ENCODE measurements around the gene ORM2.
"Not testable (repeated sequence)": the region's sequence is repeated elsewhere in the genome, so short reads cannot be mapped to it uniquely, and the experiment has no call there.

Gene ORM2

DNA sequence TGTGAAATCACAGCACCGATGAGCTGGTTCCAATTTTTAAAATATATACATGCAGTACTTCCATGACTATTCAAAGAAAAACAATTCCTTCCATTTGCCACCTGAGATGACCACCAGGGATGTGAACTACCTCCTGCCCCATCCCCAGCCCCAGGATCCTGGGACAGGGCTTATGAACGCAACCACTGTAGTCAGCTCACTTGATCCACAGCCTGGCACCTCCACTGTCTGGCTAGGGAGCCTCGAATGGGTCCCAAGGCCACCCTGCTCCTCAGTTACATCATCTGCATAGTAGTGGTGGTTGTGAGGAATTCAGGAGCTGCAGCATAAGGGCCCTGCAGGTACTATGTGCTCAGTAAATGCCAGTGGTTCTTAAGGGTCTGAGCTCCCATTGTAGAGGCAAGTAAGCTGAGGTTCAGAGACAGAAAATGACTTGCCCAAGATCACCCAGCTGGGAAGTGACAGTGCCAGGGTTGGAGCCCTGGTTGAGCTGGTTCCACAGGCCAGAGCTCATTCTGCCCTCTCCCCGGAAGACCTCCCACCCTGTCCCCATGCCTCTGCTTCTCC, 2.9 kb downstream of the ORM2 start:
- DNase-seq: not testable (repeated sequence)

- DNase-seq: not testable (repeated sequence)
Observed at GRCh38 chr9:114333718-114334117, 4.0 kb downstream of the ORM2 start.

DNA sequence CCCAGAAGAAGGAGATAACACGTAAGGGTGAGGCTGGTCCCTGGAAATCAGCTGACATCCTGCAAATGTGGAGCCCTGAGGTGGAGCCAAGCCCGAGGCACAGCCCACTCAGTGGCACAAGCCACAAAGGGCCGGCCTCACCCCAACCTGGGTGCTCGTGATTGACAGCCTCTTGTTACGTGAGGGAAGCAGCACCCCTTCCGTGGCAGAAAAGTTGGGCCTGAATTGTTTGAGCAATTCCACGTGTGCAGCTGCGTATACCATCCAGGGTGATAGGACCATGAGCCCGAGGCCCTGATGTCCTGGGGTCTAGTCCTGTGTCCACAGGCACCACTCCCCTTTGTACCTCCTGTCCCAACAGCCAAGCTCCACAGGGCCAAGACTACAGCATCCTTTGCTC, 4.8 kb downstream of the ORM2 start:
- no peak for DNase-seq

- no peak for DNase-seq
Observed at GRCh38 chr9:114335745-114336144, 6.1 kb downstream of the ORM2 start.

- no peak for DNase-seq
Observed at GRCh38 chr9:114336157-114336556, 6.5 kb downstream of the ORM2 start.

GRCh38 chr9:114336699-114337395, 7.2 kb downstream of the ORM2 start:
- DNase-seq: no peak

DNA sequence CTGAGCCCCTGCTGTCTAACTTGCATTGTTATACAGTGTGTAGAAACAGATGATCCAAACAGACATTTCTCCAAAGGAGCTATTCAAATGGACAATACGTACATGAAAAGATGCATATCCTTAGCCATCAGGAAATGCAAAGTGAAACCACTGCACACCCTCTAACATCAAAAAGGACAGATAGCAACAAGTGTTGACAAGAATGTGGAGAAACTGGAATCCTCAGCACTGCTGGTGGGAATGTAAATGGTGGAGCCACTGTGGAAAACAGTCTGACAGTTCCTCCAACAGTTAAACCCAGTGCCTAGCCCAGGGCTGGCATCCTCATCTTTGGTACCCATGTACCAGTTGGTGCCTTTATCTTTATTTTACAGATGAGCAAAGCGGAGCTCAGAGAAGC, 8.5 kb downstream of the ORM2 start:
- no peak for DNase-seq

GRCh38 chr9:114339130-114339908, 9.7 kb downstream of the ORM2 start:
- DNase-seq: peak; percentile 87

GRCh38 chr9:114341152-114341830, 11.6 kb downstream of the ORM2 start:
- DNase-seq: no peak

DNA sequence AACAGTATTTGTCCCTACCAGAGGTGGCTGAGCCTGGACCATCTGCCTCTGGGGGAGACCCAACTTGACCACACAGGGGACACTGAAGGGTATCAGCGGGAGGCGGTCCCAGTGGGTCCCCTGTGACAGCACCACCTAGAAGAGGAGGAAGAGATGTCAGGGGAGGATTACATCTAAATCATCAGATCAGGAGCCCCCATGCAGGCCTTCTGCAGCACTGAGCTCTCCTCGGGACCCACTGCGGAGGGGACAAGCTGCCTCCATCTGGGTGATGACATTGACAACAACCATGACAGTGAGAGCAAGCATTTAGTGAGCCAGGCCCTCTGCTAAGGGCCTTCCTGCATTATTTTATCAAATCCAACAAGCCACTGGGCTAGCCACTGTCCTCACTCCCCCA, 12.3 kb downstream of the ORM2 start:
- no peak for DNase-seq

GRCh38 chr9:114342755-114343440, 13.2 kb downstream of the ORM2 start:
- no peak for DNase-seq

GRCh38 chr9:114343471-114344187, 14.0 kb downstream of the ORM2 start:
- DNase-seq: no peak

DNA sequence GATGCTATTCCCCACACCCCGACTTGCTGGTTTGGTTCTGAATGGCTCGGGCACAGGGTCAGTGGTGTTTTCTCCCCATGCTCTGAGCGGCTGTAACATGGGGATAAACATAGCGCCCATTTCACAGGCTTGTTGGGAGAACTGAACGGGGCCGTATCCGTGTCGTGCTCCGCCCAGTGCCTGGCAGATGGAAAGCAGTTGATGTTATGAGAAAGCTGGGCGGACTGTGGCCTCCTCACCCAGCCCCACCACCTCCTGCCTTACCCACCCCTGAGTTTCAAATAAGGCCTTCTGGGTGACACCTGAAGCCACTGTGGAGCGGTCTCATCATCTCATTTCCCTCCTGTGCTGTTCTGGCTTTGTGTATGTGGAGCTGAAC, 14.5 kb downstream of the ORM2 start:
- DNase-seq: no peak

DNA sequence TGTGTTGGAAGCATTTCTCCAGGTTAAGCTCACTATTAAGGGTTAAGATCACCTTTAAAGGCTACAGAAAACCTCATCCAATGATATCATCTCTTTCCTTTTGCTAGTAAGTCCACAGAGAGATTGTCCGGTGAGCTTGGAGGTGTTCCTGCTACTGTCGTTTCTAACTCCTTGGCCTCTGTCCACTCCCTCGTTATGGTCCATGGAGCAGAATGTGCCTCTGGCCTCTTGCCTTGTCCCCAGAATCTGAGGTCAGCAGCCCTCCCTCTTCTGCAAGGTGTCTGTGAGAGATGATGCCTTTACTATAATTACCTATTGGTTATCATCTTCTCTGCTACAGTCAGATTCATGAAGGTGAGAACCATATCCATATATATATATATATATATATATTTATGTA, 15.0 kb downstream of the ORM2 start:
- DNase-seq: no peak

DNA sequence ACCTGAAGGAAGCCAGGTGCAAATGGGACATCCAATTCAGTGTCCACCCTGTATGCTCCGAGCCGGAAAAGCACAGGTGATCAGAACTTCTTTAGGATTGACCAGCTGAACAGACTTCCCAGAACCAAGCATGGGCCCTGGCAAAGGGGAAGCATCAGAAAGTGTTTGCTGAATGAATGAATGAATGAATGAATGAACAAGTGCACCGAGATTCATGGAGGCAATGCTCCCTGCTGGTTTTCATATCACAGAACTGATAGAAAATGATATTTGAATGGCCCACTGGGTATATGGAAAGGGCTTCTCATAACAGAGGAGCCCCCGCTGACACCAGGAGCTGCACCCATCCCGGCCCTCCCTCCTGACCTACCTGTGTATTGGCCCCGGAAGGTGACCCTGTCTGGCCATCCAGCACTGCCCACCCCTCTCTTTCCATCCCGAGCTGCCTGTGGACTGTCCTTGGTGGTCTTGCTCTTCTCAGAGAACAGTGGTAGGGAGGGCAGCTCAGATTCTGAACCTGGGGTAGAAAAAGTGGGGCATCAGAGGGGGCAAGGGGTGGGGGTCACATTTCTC, 15.9 kb downstream of the ORM2 start:
- DNase-seq: no peak

- no peak for DNase-seq
Observed at GRCh38 chr9:114346146-114346545, 16.5 kb downstream of the ORM2 start.

GRCh38 chr9:114347675-114348074, 18.0 kb downstream of the ORM2 start:
- DNase-seq: no peak

- no peak for DNase-seq
Observed at GRCh38 chr9:114348261-114348905, 18.7 kb downstream of the ORM2 start.

- DNase-seq: peak; percentile 90
Observed at GRCh38 chr9:114348906-114349482, 19.3 kb downstream of the ORM2 start.

DNA sequence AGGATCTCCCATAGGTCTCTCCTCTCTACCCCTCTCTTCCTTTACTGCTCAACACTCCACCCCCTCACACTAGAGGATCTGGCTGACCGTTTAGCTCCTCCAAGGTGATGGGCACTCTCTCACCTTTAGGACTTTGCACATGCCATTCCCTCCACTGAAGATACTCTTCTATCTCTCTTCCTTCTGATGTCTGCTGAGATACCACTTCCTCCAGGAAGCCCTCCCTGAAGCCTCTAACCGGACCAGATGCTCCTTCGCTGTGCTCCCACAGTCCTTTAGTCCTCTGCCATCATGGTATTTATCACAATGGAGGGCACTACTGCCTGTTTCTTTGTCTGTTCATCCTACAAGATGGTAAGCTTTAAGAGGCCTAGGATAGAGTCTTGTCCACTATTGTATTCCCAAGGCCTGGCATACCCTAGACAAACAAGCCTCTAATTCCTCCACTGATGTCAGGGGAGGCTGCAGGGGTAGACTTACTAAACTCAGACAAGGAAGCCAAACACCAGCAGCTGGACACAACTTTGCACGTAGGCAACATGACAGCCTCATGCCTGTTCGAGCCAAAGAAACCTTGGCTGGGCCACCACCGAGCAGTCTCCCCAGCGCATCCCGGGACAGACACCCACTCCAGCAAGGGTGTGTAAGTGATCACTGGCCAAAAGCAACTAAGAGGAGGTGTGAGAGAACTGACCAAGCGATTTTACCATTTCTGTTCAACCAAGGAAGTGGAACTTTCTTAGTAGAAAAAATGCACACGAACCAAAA, 20.2 kb downstream of the ORM2 start:
- no peak for DNase-seq
